Peyer's patch (tissue), 4 donors: Measurements from ENCODE around the gene THADA.

ENCODE experiments used
- CTCF ChIP-seq, 6 experiments: fragments of 450-650 bp in 4 of 6; fragments of 200-600 bp in 2 of 6; sonication (generic) in 1 of 6; IDR thresholded peaks; one replicate each; pipeline ENCODE4 v1.5.1; 2017 to 2019; ENCODE audit warnings: antibody characterized with exemption in 6 of 6, mild to moderate bottlenecking in 3 of 6, moderate library complexity in 1 of 6
- POLR2A ChIP-seq, 2 donors: fragments of 450-650 bp; IDR thresholded peaks; one replicate each; pipeline ENCODE4 v1.5.1; 2017; ENCODE audit warnings: antibody characterized with exemption in 2 of 2, mild to moderate bottlenecking in 2 of 2, moderate library complexity in 2 of 2

GRCh38 chr2:43302182-43302960 lies 293.5 kb downstream of the THADA start:
- TF ChIP-seq CTCF (IDR thresholded peaks at IDR 0.05) (no peak), POLR2A (IDR thresholded peaks at IDR 0.05) (no peak)
